HepG2 (cell line): ENCODE results near the gene DCDC2C. TPM values are rescaled to one million over a fixed set of nuclear protein-coding genes. Genes with fewer than 3 reads are reported as not detected.

ENCODE experiments used
- BCL3 ChIP-seq: sonication (generic); formaldehyde crosslinking; IDR thresholded peaks from 2 replicates; pipeline ENCODE4 v1.5.1; 2020; ENCODE audit warnings: mild to moderate bottlenecking, missing genetic modification reagents, moderate library complexity
- CCDC6 ChIP-seq: sonication (generic); formaldehyde crosslinking; IDR thresholded peaks from 2 replicates; pipeline ENCODE4 v1.8.1; 2022; ENCODE audit warnings: mild to moderate bottlenecking, missing genetic modification reagents, moderate library complexity
- DBP ChIP-seq: sonication (generic); formaldehyde crosslinking; IDR thresholded peaks from 2 replicates; pipeline ENCODE4 v1.4.0; 2020; ENCODE audit warnings: missing genetic modification reagents; ENCODE audit errors: not compliant biosample characterization
- DMTF1 ChIP-seq: sonication (generic); formaldehyde crosslinking; IDR thresholded peaks from 2 replicates; pipeline ENCODE4 v1.4.0; 2020; ENCODE audit warnings: mild to moderate bottlenecking, missing genetic modification reagents
- FUBP1 ChIP-seq: sonication (generic); formaldehyde crosslinking; IDR thresholded peaks from 2 replicates; pipeline ENCODE4 v1.5.1; 2020; ENCODE audit warnings: missing genetic modification reagents, mild to moderate bottlenecking, borderline replicate concordance
- PBX2 ChIP-seq: IDR thresholded peaks from 2 replicates; pipeline ENCODE4 v1.6.1; 2016; ENCODE audit warnings: control low read depth
- REPIN1 ChIP-seq: sonication (generic); formaldehyde crosslinking; IDR thresholded peaks from 2 replicates; pipeline ENCODE4 v1.8.0; 2022; ENCODE audit warnings: missing genetic modification reagents, low read depth, mild to moderate bottlenecking, borderline replicate concordance
- SSRP1 ChIP-seq: IDR thresholded peaks from 2 replicates; pipeline ENCODE4 v1.6.1; 2016; ENCODE audit warnings: control low read depth
- XRCC5 ChIP-seq: fragments of 200-400 bp; formaldehyde crosslinking; optimal IDR thresholded peaks from 2 replicates; pipeline ENCODE3; 2017; ENCODE audit warnings: mild to moderate bottlenecking, low read length
- ZBTB34 ChIP-seq: sonication (generic); formaldehyde crosslinking; IDR thresholded peaks from 2 replicates; pipeline ENCODE4 v1.8.0; 2022; ENCODE audit warnings: mild to moderate bottlenecking, missing genetic modification reagents
- ZFP91 ChIP-seq: sonication (generic); formaldehyde crosslinking; IDR thresholded peaks from 2 replicates; pipeline ENCODE4 v1.9.0; 2022; ENCODE audit warnings: missing genetic modification reagents, mild to moderate bottlenecking, borderline replicate concordance
- ZNF362 ChIP-seq: sonication (generic); formaldehyde crosslinking; IDR thresholded peaks from 2 replicates; pipeline ENCODE4 v1.4.0; 2020; ENCODE audit warnings: missing genetic modification reagents, mild to moderate bottlenecking, borderline replicate concordance
- ZNF776 ChIP-seq: sonication (generic); formaldehyde crosslinking; IDR thresholded peaks from 2 replicates; pipeline ENCODE4 v1.4.0; 2020; ENCODE audit warnings: mild to moderate bottlenecking, missing genetic modification reagents
- ZNF777 ChIP-seq: sonication (generic); formaldehyde crosslinking; IDR thresholded peaks from 2 replicates; pipeline ENCODE4 v1.4.0; 2020; ENCODE audit warnings: missing genetic modification reagents
- polyA plus RNA-seq, 8 experiments: library from polyadenylated mRNA; depleted of rRNA in 3 of 8; stranded (reverse) in 7 of 8; unstranded in 1 of 8; fragments of >200 nt; fragmentation: Illumina TruSeq in 4 of 8; extraction: Trizol in 4 of 8; gene quantifications; 2 replicates each; pipeline versions ENCODE4 v1.2.1 to v1.2.3, GENCODE V29; 2011 to 2016; ENCODE audit warnings: low read depth in 4 of 8, missing spikeins in 1 of 8, mixed read lengths in 1 of 8; ENCODE audit not compliant: insufficient read depth in 1 of 8
- total RNA-seq, 5 experiments: library from RNA; depleted of rRNA; stranded (reverse); fragments of >200 nt; fragmentation: Illumina TruSeq; extraction: Trizol; gene quantifications; 2 replicates each; pipeline ENCODE4 v1.2.3, GENCODE V29; 2016; ENCODE audit warnings: low read depth in 1 of 5

DCDC2C gene
- total and polyA plus RNA-seq, 2 of the 13 experiments (the other 11 are each of a cell fraction or from before 2014, with no cell fraction given): not detected

GRCh38 chr2:3659447-3660432 lies 43.6 kb upstream of the DCDC2C start (continued):
- no peak for TF ChIP-seq PBX2 (CRISPR knock-in tag)
- peak; percentile 11 for TF ChIP-seq XRCC5
- TF ChIP-seq CCDC6 (CRISPR knock-in tag): 0 out of 2 replicates have a peak, but pooled peaks have one; percentile 67
- 0 out of 2 replicates have a peak, but pooled peaks have one; percentile 23 for TF ChIP-seq ZBTB34 (CRISPR knock-in tag)
- no peak for TF ChIP-seq FUBP1 (CRISPR knock-in tag)
- TF ChIP-seq DMTF1 (CRISPR knock-in tag): no peak
- no peak for TF ChIP-seq ZNF776 (CRISPR knock-in tag)
- peak; percentile 72; the same call in 1 of the 2 replicates for TF ChIP-seq BCL3 (CRISPR knock-in tag)
- TF ChIP-seq ZFP91 (CRISPR knock-in tag): peak; percentile 57; the same call in 1 of the 2 replicates
- TF ChIP-seq REPIN1 (CRISPR knock-in tag): peak; percentile 41; the same call in 1 of the 2 replicates
- peak; percentile 33; the same call in 1 of the 2 replicates for TF ChIP-seq ZNF777 (CRISPR knock-in tag)
- no peak for TF ChIP-seq DBP (CRISPR knock-in tag)
- no peak for TF ChIP-seq SSRP1 (CRISPR knock-in tag)
- TF ChIP-seq ZNF362 (CRISPR knock-in tag): no peak
